OCI-LY3 (cell line): Measurements from ENCODE around the gene SERPINE2.

Experiments
- H2AFZ ChIP-seq: fragments of 200-600, 300-600 bp; shearing (Covaris generic); 2 replicates; pipeline ENCODE4 v1.6.0; 2014; ENCODE audit warnings: antibody characterized with exemption, low read depth, low read length
- H3K27ac ChIP-seq: fragments of 200-600, 300-600 bp; sonication (generic); 2 replicates; pipeline ENCODE4 v1.5.1; 2014; ENCODE audit warnings: mild to moderate bottlenecking, low read length, moderate library complexity, mixed read lengths
- H3K27me3 ChIP-seq: fragments of 200-600, 300-600 bp; sonication (generic); 2 replicates; pipeline ENCODE4 v1.6.1; 2014; ENCODE audit warnings: low read depth, low read length, mixed read lengths
- H3K36me3 ChIP-seq: fragments of 200-600, 300-600 bp; sonication (generic); replicated peaks from 2 replicates; pipeline ENCODE3; 2014; ENCODE audit warnings: low read depth, low read length, mixed read lengths
- H3K4me1 ChIP-seq: fragments of 300-600, 200-600 bp; sonication (generic); 2 replicates; pipeline ENCODE4 v1.6.1; 2014; ENCODE audit warnings: low read length, mixed read lengths
- H3K4me2 ChIP-seq: fragments of 200-600, 300-600 bp; sonication (generic); 2 replicates; pipeline ENCODE4 v1.6.1; 2014; ENCODE audit warnings: low read length, mixed read lengths
- H3K4me3 ChIP-seq: fragments of 300-600, 200-600 bp; sonication (generic); 2 replicates; pipeline ENCODE4 v1.5.1; 2014; ENCODE audit warnings: antibody characterized with exemption, mild to moderate bottlenecking, low read length, moderate library complexity
- H3K79me2 ChIP-seq: fragments of 300-600, 200-600 bp; shearing (Covaris generic); 2 replicates; pipeline ENCODE4 v1.6.1; 2014; ENCODE audit warnings: mild to moderate bottlenecking, low read length, mixed read lengths
- H3K9ac ChIP-seq: fragments of 300-600, 200-600 bp; shearing (Covaris generic); 2 replicates; pipeline ENCODE4 v1.6.0; 2014; ENCODE audit warnings: mild to moderate bottlenecking, low read length, moderate library complexity
- H3K9me3 ChIP-seq: fragments of 200-600, 300-600 bp; shearing (Covaris generic); 2 replicates; pipeline ENCODE4 v1.6.1; 2014; ENCODE audit warnings: low read length, mixed read lengths; ENCODE audit not compliant: insufficient read depth
- H4K20me1 ChIP-seq: fragments of 200-600, 300-600 bp; sonication (generic); 2 replicates; pipeline ENCODE4 v1.6.1; 2016; ENCODE audit warnings: low read length, mixed read lengths; ENCODE audit not compliant: insufficient read depth
- EZH2phosphoT487 ChIP-seq: fragments of 200-600 bp; shearing (Covaris generic); IDR thresholded peaks from 2 replicates; pipeline ENCODE4 v1.6.1; 2018; ENCODE audit warnings: antibody characterized with exemption, mixed run types, low read depth
- TF ChIP-seq, protein P1 (sequence below): fragments of 200-600, 300-600 bp; sonication (generic); IDR thresholded peaks from 2 replicates; pipeline ENCODE4 v1.5.1; 2014; ENCODE audit warnings: antibody characterized with exemption, low read length, low read depth

The SERPINE2 gene

DNA sequence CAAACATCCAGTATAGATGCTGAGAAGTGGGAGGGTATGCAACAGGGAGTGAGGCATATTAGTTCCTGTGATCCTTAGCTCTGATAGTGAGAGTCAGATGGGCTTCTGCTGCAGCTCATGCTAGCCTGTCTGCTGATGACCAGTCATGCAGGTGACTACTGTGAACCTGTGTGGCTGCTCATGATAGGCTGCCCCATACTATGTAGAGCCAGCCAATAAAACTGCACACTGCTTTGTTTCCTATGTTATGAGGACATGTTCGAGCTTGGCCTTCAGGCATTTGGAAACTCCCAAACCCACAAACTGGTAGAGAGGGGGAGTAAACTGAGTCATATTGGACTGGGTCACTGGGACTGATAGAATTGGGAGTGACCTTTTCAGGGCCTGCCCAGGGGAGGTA lies 20.1 kb upstream of the SERPINE2 start:
- H3K4me3 ChIP-seq = no peak overlapping the region
- no peaks in the 10 kb centered on the region for H3K27me3 ChIP-seq
- H3K79me2 ChIP-seq = no peaks in the 10 kb centered on the region
- H4K20me1 ChIP-seq = no peaks in the 10 kb centered on the region
- H3K4me2 ChIP-seq = no peak overlapping the region
- H3K27ac ChIP-seq = no peak overlapping the region
- H3K36me3 ChIP-seq = no peaks in the 10 kb centered on the region
- H3K9ac ChIP-seq = no peak overlapping the region
- TF ChIP-seq, protein P1, sequence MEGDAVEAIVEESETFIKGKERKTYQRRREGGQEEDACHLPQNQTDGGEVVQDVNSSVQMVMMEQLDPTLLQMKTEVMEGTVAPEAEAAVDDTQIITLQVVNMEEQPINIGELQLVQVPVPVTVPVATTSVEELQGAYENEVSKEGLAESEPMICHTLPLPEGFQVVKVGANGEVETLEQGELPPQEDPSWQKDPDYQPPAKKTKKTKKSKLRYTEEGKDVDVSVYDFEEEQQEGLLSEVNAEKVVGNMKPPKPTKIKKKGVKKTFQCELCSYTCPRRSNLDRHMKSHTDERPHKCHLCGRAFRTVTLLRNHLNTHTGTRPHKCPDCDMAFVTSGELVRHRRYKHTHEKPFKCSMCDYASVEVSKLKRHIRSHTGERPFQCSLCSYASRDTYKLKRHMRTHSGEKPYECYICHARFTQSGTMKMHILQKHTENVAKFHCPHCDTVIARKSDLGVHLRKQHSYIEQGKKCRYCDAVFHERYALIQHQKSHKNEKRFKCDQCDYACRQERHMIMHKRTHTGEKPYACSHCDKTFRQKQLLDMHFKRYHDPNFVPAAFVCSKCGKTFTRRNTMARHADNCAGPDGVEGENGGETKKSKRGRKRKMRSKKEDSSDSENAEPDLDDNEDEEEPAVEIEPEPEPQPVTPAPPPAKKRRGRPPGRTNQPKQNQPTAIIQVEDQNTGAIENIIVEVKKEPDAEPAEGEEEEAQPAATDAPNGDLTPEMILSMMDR = no peak
- no peak for TF ChIP-seq EZH2phosphoT487
- no peaks in the 10 kb centered on the region for H3K9me3 ChIP-seq
- no peak overlapping the region for H2AFZ ChIP-seq
- H3K4me1 ChIP-seq = 0 out of 2 replicates have a peak, but pooled peaks cover 3% of the 10 kb centered on the region

DNA sequence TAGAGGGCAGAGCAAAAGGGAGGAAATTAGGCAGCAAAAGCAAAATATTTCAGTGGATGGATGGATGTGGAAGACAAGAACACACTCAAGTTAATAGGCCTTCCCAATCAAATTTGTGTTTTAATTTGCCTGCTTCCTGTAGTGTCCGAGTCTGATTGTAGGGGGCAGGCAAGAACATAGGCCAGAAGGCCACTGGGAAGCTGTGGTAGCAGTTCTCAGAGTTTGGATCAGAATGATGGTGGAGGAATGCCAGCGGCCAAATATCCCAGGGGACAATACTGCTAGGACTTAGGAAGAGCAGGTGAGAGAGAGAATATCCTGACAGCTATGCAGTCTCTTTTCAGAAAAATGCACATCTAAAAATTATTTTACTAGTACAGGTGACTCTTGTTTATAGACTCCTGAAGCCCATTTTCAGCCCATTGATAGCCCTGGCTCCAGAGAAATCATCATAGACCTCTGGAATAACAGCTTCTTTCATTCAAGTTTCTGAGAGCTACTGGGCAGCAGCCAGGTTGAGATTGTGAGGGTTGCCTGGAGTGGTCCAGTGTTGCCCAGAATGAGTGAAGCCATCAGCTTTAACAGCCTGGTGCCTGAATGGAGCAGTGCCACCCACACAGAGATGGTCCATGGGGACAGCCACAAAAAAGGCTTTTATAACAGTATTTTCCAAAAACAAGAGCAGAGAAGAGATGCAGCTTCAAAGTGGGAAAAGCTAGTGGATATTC lies 19.1 kb upstream of the SERPINE2 start:
- Histone ChIP-seq H3K9ac (no peak overlapping the region), H3K27me3 (no peaks in the 10 kb centered on the region), H4K20me1 (no peaks in the 10 kb centered on the region), H3K79me2 (no peaks in the 10 kb centered on the region), H3K9me3 (no peaks in the 10 kb centered on the region), H2AFZ (no peak overlapping the region), H3K4me3 (no peak overlapping the region), H3K4me1 (0 out of 2 replicates have a peak, but pooled peaks cover 3% of the 10 kb centered on the region), H3K36me3 (no peaks in the 10 kb centered on the region), H3K27ac (no peak overlapping the region), H3K4me2 (no peak overlapping the region)
- TF ChIP-seq, protein P1 = no peak
- no peak for TF ChIP-seq EZH2phosphoT487

DNA sequence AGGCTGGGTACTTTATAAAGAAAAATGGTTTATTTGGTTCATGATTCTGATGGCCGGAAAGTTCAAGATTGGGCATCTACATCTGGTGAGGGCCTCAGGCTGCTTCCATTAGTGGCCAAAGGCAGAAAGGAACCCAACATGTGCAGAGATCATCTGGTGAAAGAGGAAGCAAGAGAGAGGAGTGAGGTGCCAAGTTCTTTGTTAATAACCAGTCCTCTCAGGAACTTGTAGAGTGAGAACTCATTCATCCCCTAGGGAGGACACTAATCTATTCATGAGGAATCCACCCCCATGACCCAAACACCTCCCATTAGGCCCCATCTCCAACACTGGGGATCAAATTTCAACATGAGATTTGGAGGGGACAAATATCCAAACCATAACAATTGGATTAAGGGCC lies 17.8 kb upstream of the SERPINE2 start:
- Histone ChIP-seq H3K27me3 (no peaks in the 10 kb centered on the region), H3K36me3 (no peaks in the 10 kb centered on the region), H2AFZ (no peak overlapping the region), H3K4me3 (no peak overlapping the region), H3K9me3 (no peaks in the 10 kb centered on the region), H3K27ac (no peak overlapping the region), H3K79me2 (no peaks in the 10 kb centered on the region), H3K4me2 (no peak overlapping the region), H4K20me1 (no peaks in the 10 kb centered on the region), H3K9ac (no peak overlapping the region), H3K4me1 (0 out of 2 replicates have a peak, but pooled peaks cover 3% of the 10 kb centered on the region)
- TF ChIP-seq, protein P1 = no peak

DNA sequence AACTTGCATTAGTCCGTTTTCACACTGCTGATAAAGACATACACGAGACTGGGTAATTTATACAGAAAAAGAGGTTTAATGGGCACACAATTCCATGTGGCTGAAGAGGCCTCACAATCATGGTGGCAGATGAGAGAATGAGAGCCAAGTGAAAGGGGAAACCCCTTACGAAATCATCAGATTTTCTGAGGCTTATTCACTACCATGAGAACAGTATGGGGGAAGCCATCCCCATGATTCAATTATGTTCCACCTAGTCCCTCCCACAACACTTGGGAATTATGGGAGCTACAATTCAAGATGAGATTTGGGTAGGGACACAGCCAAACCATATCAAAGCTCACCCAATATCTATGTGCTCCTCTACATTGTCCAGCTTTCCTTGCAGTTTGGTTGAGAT lies 16.0 kb upstream of the SERPINE2 start:
- Histone ChIP-seq H3K27ac (no peak overlapping the region), H3K4me3 (no peak overlapping the region), H3K9me3 (no peaks in the 10 kb centered on the region), H3K9ac (no peak overlapping the region), H3K36me3 (no peaks in the 10 kb centered on the region), H3K4me1 (no peaks in the 10 kb centered on the region), H2AFZ (no peak overlapping the region), H3K79me2 (no peaks in the 10 kb centered on the region), H4K20me1 (no peaks in the 10 kb centered on the region), H3K27me3 (peaks cover 10% of the 10 kb centered on the region), H3K4me2 (no peak overlapping the region)
- no peak for TF ChIP-seq EZH2phosphoT487
- TF ChIP-seq, protein P1 = no peak
